ENCODE data around the gene TECTA.
"Not testable (repeated sequence)": the region's sequence is repeated elsewhere in the genome, so short reads cannot be mapped to it uniquely, and the experiment has no call there.

GRCh38 chr11:121115024-121115423, 14.0 kb downstream of the TECTA start:
- not testable (repeated sequence) for TF ChIP-seq CTCF, POLR2A (IDR thresholded peaks at IDR 0.05)
